ENCODE measurements around the gene CRABP1.
A peak's percentile ranks its signal among the peaks of the same experiment; 100 is the strongest.

Gene CRABP1

DNA sequence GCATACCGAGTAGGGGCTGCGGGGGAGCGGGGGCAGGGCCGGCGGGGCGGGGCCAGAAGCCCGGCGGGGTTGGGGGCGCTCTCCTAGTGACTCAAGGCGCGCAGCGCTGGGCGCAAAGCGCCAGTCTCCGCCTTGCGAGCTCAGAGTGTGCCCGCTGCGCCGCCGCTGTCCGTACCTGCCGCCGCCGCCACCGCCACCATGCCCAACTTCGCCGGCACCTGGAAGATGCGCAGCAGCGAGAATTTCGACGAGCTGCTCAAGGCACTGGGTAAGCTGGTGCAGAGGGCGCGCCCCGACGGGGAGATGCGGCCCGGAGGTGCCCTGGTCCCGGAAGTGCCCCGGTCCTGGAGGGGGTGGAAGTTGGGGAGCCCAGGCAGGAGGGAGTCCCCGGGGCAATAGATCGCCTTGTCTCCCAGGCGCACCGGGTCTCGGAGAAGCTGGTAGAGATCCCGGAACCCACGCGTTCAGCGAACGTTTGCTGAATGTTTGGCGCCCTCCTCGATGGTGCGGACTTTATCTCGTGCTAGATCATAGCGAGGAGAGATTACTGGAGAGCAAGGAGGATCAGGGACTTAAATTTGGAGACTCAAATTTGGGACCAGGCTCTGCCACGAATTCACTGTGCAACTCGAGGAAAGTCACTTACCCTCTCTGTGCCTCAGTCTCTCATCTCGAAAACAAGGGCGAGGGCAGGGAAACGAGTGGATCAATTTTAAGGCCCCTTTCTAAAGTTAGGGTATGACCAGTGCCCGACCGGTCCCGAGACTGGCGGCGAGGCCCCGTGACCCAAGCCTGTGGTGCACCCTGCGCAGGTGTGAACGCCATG, at the start of gene CRABP1:
Gene CRABP1, plus strand, starts transcription at position 123 of the 826 bp plus-strand sequence. Its CDS starts 76 bp downstream, at position 199.
- DNase-seq = no peak

DNA sequence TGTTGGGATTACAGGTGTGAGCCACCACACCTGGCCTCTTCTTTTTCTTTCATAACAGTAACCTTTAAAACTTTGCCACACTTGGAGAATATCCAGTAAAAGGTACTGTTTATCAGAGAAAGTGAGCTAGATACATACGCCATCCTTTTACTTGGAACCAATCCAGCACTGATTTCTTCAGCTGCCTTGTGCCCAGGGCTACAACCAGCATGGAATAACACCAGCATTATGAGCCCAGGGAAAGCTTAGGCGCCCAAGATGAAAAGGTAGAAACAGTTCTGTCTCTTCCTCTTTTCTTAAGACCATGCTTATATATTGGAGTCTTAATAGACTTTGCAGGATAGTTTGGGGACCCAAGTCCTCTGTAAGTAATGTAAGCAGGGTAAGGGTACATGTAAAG, 49.1 kb upstream of the CRABP1 start:
- DNase-seq = no peak

DNA sequence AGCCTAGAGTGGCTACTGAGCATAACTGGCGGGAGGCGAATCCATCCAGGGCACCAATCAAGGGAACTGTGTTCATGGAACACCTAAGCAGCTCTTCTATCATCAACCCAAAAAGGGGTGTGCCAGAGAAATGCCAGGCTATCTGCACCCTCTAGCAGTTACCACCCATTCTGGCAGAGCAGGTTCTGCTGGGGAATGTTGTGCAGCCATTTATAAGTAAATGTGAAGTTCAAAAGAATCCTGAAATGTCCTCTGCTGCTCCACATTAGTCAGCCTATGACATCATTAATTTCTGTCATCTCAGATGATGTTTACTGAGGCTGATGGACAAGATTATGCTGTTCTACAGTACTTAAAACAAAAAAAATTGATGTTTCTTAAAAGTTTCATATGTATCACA, 48.5 kb upstream of the CRABP1 start:
- no peak for DNase-seq

DNA sequence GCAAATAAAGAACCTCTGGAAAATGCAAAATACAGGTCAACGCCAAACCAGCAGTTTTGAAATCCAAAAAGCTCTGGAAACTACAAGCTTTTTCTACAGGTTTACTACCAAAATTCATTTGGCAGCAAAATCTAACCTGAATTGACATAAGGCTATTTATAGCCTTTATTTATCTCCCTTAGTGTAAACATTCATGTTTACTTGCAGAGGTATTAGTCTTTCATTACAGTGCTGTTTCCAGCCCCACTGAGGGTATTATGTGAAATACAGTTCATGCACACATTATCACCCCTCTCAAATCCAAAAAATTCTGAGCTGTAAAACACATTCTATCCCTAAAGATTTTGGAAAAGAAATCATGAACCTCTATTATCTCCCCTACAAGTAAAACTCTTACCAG, 47.9 kb upstream of the CRABP1 start:
- DNase-seq = no peak

DNA sequence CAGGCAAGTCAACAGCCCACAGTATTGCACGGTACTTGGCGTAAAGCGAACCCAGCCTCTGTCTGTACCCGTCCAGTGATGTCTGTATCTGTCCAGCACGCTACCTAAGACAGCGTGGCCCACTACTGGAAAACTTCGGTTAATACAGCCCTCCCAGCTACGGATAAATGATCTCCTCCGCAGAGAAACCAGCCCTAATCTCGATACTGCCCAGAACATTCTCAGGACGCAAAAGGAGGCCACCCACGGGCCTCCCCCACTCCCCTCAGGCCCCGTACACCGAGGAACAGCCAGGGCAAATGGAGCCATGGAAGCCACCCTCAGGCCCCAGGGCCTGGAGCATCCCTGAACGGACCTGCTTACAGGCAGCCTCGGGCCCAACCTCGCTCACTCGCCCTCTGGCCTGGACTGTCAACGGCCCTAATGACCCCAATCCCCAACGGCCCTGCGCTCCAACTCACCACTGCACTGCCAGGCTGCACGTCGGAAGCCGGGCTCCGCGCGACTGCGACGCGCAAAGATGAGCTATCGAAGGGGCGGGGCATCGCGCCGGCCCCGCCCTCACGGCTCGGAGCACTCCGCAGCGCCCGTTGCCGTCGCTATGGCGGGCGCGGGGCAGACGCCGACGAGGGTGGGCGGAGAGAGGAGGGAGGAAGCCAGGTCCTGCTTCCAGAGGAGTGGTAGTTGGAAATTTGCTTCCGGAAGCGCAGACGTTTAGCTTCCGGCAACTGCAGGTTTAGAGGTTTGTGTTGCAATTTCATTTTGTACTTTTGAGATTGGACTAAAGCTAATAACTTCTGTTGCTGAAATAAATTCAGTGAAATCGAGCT, 40.8 kb upstream of the CRABP1 start, which contains the start of gene SKIC8:
Gene SKIC8, minus strand, starts transcription at position 509 of the 830 bp plus-strand sequence. CDS start 3,923 bp downstream, outside the sequence.
- DNase-seq = peak; percentile 27

DNA sequence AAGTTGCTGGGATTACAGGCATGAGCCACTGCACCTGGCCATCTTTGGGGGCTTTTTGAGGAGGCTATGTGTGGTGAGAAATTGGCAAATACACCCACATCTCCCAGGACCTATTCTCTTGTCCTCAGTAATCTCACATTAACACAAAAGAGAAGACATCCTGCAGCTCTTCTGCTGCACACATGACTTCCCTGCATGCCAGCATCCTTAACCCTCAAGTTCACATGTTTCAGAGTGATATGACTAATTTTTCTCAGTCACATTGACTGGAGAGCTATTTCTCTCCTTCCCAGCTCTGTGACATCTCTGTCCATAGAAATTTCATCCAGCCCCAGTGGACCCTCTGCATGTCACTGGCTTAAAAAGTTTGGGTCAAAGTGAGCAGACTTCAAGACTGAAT, 38.8 kb upstream of the CRABP1 start:
- DNase-seq = no peak

DNA sequence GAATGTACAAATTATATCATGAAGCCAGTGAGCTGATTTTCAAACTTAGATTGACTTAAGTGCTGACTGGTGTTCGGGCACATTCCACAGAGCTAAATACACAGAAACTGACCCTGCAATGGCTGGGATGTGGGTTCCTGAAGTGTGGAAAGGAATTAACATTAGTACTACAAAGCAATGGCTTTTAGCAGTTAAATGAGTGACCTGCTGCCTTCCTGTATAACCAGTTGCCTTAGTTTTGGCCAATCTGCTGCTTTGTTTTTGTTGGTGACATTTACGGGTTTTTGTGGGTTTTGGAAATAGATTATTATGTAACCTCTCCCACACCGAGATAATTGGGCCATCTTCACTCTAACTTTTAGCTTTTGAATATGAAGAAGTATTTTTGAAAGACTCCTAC, 38.3 kb upstream of the CRABP1 start:
- DNase-seq = no peak

DNA sequence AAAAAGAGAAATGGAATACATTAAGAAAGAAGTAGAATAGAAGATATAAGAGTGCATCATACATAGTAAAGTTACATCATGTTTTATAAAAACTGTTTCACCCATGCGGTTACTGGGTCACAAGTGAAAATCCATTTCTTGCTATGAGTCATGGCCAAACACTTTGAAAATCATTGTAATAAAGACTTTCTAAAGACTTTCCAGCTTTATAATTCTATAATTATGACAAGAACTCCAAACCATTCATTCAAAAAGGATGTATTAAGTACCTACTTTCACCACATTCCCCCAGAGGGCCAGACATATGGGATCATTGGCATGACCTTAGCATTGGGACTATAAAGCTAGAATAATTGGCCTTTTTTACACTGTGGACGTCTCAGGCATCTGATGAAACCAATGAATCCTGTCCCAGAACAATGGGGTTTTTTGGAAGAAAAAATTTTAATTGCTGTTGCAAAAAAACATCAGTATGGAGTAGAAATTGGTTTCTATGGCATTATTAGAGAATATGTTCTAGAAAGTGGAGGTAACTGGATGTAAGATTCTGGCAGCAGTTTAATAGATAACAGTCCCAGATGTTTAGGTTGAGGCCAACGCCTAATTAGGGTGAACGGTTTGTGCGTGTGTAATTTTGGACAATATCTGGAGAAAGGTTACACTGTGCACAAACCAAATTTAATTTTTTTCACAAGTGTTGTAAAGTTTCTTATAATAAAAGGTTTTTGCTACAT, 37.4 kb upstream of the CRABP1 start:
- no peak for DNase-seq

DNA sequence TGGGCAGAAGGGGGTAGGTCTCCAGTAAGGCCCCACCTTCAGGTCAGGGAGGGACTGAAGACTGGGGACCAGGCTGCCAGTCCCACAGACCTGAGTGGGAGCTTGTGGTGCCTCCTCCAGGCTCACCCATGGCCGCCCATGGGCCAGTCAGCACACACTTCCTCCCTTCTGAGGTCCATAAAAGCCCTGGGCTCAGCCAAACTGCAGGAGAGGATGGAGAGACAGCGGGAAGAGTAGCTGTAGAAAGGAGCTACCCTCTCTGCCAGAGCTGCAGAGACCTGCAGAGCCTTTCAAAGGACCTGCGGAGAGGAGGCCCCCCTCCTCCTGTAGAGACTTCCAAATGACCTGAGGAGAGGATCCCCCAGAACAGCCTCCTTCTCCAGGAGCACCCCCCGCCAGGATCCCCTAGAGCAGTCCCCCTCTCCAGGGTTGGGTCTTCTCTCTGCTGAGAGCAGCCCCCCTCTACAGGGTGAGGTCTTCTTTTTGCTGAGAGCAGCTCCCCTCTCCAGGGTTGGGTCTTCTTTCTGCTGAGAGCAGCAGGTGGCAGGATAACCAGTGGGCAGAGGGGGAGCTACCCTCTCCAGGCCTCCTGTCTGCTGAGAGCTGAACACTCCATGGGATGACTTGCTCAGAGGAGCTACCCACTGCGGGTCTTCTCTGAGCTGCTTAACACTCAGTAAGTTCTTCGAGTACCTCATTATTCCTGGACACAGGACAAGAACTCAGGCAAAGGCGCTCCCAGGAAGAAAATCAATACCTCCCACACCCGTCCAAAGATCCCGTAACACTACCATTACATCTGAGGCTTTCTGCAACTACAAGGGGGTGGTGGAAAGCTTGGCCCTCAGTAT, 35.7 kb upstream of the CRABP1 start:
- DNase-seq = no peak

DNA sequence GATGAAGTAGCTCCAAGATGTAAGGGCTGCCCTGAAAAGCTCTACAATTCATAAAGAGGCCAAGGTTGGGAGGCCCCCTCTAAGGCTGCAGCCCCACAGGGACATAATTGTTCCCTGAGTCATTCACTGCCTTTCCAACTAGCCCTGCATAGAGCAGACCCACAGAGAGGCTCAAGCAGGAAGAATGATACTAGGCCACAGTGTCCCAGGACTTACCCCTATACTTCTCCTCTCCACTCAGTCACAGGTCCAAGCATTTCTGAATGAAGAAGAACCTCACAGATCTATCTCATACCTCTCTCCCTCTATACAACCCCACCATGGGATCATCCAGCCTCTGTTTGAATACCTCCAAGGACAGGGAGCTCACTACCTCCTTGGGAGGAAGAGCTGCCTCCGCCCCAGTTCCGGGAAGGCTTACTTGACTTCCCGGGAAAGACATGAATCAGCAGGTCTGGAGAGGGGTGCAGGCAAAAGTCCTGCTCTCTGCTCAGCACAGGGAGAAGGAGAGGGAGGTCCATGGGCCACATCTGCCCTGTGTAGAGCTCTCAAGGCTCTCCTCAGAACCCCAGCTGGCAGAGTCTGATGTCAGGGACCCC, 33.9 kb upstream of the CRABP1 start:
- DNase-seq = no peak

DNA sequence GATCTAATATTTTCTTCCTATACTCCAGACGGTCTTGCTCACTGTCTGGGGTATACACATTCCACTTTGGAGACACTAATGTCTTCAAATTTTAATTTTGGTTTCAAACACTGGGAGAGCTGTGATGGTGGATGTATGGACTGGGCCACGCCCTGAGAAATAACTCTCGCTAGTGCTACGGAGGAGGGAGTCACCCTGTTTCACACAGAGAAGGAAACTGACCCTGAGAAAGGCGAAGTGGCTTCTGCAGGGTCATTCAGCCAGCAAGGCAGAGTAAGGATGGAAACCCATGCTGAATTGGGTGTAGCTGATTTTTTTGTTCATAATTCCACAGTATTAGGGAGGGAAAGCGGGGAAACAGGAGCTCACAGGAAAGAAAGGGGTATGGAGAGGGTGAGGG, 32.2 kb upstream of the CRABP1 start:
- DNase-seq = no peak

DNA sequence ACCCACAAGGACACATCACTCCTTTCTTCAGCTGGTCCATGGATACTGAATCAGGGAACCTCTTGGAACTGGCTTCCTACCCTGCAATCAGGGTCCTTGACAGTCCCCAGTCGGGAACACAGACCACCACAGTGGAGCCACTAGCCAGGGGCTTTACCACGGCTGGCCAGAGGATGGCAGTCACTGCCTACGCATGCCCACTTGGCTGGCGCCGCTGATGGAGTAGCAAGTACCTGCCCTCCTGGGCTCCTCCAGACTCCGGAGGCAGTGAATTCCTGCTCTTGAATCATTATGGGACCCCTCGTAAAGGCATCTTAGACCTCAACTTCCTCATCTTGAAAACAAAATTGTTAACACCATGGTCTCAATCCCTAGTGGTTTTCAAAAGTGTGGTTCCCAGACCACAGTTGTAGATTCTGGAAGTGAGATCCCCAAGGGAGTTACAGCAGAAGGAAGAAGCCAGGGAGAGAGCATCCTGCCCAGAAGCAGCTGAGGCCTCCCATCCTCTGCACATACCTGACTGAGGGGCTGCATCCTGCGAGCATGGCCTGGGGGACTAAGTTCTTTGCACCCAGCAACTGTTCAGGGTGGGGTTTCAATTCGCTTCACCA, 31.6 kb upstream of the CRABP1 start:
- no peak for DNase-seq

DNA sequence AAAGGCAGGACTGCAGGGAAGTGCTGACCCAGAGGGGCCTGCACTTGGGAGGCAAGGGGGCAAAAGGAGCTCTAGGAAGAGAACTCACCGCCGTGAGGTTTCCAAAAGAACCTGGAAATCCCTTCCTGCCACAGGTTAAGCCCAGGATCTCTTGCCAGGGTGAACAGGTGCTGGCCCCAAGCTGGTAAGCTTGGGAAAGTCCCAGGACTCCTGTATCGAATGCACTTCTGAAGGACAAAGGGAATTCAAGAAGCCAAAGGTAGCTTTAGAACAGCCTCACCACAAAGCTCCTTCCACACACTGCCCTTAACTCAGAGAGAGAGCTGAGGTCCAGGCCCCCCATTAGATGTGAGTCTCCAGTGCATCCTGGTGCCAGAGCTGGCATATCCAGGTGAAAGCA, 28.9 kb upstream of the CRABP1 start:
- no peak for DNase-seq

DNA sequence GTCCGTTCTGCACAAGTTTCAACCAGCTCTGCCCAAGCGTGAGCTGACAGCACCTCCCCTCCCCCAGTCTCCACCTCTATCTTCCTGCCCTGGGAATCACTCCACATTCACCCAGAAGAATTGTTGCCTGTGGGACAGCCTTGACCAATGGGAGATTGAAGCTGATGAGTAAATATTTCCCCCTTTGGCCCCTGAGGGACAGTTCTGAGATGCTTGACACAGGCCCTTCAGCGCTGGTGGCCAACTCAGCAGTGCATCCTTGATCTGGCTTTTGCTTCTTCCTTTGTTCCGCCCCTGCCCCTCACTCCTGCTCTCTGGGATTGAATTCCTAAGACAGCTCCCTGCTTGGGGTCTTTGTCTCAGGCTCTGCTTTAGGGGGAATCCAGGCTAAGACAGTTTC, 27.6 kb upstream of the CRABP1 start:
- DNase-seq = no peak

DNA sequence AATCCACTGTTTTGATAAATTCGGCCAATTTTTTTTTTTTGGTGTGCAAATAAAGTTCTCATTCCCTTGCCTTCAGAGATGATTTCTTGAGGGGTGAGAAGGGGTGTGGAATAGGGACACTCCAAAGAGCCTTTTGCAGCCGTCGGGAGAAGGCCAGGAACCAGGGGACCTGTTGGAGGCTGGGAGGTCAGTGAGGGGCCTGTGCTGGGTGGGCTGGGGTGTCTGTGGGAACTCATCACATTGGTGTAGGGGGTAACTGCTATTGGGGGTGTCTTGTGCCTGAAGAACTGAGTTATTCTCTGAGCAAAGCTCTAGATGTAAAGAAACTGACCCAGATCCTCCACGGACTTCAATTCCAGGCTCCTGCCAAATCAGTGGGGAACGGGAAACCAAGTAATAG, 27.2 kb upstream of the CRABP1 start:
- no peak for DNase-seq

DNA sequence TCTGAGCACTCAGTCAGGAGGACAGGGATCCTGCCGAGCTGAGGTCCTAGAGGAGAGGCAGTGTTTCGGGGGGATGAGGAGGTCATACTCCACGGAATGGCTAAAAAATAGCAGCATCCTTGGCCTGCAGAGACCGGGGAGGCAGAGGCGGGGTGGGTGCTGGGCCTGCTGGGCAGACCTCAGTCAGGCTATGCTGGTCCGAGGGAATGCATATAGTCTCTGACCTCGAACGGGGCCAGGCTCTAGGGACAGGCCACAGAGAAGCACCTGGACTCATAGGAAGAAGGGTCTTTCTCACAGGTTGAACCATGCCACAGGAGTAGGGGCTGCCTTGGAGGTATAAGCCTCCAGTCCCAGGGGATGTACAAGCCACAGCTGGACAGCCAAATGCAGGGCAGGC, 26.8 kb upstream of the CRABP1 start:
- no peak for DNase-seq

DNA sequence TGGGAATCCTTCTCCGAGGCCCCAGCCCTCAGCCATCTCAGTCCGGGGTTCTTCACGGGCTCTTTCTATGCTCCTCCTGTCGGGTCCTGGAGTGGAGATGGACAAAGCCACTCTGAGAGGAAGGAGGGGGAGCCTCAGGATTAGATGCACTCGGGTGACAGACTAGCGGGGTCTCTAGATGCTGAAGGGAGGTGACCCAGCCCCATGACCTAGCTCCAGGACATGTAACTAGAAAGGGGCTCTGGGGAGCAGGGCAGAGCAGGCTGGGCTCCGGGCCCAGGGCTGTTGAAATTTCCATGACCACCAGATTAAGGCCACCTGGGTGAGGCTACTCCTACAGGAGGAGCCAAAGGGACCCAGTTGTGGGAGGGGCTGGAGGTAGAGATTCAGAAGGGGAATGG, 26.0 kb upstream of the CRABP1 start:
- DNase-seq = no peak

DNA sequence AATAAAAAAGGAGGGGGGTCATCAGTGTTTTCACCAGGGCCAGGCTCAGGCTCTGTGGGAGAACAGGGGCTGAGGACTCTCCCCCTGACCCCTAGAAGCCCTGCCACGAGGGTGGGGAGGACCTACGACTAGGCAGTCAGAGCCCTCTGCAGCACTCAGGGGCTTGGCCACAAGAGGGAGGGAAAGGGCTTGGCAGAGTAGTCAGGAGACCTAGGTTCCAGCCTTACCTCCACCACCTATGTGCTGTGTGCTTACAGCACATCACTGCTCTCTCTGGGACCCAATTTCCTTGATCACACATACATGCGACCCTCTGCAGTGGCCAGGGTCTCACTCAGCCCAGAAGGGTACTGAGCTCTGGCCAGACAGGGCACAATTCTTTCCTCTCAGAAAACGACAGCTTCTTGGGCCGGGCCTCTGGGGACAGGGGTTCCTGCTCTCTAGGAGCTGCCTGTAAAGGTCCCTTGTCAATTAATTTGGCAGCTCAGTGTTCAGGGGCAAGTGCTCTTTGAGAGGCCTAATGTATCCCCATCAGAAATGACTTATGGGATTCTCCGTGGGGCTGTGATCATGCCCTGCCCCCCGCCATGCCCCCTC, 24.4 kb upstream of the CRABP1 start:
- DNase-seq = no peak

DNA sequence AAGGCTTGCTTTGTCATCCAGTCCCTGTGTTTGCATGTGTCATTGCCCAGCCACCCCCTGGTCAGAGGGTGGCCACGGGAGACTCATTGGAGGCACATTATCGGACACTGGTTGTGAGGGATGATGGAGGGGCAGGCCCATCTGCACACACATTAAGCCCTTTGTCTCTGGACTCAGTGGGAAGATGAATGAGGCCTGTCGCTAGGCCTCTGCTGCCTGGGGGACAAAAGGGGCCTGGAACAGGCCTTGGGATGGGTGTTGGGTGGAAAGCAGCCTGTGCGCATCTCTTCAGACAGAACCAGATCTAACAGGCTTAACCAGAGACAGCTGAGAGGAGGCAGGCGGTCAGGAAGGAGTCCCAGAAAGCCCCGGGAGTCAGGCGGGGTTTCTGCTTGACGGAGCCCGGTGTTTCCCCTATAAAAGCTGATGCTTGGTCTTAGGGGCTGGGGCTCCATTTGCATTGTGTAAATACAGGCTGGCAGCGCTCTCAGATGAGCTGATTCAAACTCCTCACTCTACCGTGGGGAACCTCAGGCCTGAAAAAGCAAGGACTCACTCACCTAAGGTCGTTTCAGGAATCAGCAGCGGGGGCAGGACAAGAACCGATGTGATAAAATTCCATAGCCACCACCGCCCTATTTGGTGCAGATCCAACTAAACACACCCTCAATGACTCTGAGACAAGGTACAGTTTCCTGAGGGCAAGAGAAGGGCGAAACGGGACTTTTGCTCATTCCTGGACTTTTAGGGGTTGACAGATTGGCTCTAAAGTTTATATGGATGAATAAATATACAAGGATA, 23.7 kb upstream of the CRABP1 start:
- no peak for DNase-seq

DNA sequence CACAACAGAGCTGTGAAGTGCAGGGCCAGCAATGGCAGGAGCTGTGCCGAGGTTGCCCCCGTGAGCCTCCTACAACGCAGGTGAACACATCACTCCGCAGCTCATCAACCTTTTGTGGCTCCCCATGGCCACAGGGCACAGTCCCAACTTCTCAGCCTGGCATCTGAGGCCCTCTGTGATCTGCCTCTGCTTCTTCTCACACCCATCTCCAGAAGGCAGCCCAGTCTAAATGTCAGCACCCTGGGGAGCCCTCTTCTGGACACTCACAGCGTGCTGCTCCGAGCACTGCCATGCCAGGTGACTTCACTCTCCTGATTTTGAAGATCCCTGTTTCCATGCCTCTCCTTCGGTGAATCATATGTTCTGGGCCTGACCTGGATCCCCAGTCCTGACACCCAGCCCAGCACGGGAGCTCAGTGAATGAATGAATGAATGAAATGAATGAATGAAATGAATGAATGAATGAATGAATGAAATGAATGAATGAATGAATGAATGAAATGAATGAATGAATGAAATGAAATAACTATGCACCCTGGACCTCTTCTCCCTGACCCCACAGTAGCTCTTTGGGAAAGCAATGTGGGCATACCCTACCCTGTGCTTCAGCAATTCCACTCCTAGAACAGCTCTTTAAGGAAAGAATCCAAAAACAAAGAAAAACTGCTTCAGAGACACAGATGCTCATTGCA, 22.9 kb upstream of the CRABP1 start:
- DNase-seq = no peak
